IPS-18a (cell line): ENCODE measurements around the gene GIT1.
A peak's percentile ranks its signal among the peaks of the same experiment; 100 is the strongest.

ENCODE experiments used
- H3K27ac ChIP-seq: one replicate; pipeline ENCODE4 v1.5.1; 2013; ENCODE audit warnings: low read length
- H3K27me3 ChIP-seq: one replicate; pipeline ENCODE4 v1.6.1; 2013; ENCODE audit warnings: mild to moderate bottlenecking, low read length; ENCODE audit not compliant: control insufficient read depth, insufficient read depth
- H3K36me3 ChIP-seq: one replicate; pipeline ENCODE4 v1.6.1; 2013; ENCODE audit warnings: low read depth, low read length; ENCODE audit not compliant: control insufficient read depth
- H3K4me1 ChIP-seq: one replicate; pipeline ENCODE4 v1.6.1; 2013; ENCODE audit warnings: low read depth, low read length; ENCODE audit not compliant: control insufficient read depth
- H3K4me3 ChIP-seq: one replicate; pipeline ENCODE4 v1.5.1; 2013; ENCODE audit warnings: low read length
- H3K9ac ChIP-seq: one replicate; pipeline ENCODE4 v1.6.1; 2013; ENCODE audit warnings: mild to moderate bottlenecking, low read length, moderate library complexity
- H3K9me3 ChIP-seq: one replicate; pipeline ENCODE4 v1.6.1; 2013; ENCODE audit warnings: low read depth, low read length; ENCODE audit not compliant: control insufficient read depth

Gene GIT1

DNA sequence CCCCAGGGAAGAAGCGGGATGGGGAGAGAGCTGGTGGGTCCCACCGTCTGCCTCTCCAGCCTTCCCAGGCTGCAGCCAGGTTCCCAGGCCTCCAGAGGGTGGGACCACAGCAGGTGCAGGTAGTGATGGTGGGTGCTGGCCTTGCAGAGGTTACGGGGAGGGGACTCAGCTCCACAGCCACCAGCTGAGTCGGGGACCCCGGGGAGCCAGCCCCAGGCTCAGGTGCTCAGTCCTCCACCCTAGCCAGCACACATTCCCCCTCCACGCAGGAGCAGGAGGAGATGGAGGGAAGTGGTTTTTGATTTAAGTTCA lies 15.9 kb downstream of the GIT1 start:
- Histone ChIP-seq H3K4me3 (no peak overlapping the region), H3K27ac (no peak overlapping the region), H3K27me3 (peaks cover 19% of the 10 kb centered on the region), H3K9ac (no peak overlapping the region), H3K9me3 (no peaks in the 10 kb centered on the region), H3K36me3 (peaks cover 18% of the 10 kb centered on the region), H3K4me1 (peaks cover 3% of the 10 kb centered on the region)

DNA sequence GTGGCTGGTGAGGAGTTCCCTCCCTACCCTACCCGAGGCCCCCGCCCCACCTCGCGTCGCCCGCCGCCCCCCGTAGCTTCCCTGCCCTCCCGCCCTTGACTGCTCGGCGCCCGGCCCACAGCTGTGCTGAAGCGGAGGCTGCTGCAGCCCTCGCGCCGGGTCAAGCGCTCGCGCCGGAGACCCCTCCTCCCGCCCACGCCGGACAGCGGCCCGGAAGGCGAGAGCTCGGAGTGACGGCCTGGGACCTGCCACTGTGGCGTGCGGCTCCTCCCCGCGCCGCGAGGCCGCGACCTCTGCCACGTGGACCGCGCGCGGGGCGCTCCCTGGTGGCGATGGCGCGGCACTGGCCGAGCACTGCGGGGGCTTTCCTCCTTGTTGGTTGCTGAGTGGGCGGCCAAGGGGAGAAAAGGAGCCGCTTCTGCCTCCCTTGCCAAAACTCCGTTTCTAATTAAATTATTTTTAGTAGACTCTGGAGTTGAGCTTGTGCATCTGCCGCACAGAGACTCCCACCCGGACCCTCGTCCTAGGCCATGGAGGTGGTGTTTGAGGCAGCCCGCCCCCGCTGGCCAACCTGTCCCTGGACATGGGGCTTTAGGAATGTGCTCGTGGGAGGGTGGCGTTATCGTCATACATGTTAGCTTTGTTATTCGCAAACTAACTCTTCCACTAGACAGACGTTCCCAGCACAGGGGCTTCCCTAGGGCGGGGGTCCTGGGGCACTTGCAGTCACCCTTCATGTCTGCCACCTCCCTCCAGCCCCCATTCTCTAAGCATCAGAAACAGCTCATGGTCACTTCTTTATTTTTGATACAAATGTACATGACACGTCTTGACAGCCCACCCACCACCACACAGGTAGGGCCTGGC lies 16.5 kb downstream of the GIT1 start:
- Histone ChIP-seq H3K4me1 (peaks cover 3% of the 10 kb centered on the region), H3K27me3 (peaks cover 23% of the 10 kb centered on the region), H3K27ac (no peak overlapping the region), H3K9ac (no peak overlapping the region), H3K36me3 (peaks cover 18% of the 10 kb centered on the region), H3K9me3 (no peaks in the 10 kb centered on the region), H3K4me3 (no peak overlapping the region)

DNA sequence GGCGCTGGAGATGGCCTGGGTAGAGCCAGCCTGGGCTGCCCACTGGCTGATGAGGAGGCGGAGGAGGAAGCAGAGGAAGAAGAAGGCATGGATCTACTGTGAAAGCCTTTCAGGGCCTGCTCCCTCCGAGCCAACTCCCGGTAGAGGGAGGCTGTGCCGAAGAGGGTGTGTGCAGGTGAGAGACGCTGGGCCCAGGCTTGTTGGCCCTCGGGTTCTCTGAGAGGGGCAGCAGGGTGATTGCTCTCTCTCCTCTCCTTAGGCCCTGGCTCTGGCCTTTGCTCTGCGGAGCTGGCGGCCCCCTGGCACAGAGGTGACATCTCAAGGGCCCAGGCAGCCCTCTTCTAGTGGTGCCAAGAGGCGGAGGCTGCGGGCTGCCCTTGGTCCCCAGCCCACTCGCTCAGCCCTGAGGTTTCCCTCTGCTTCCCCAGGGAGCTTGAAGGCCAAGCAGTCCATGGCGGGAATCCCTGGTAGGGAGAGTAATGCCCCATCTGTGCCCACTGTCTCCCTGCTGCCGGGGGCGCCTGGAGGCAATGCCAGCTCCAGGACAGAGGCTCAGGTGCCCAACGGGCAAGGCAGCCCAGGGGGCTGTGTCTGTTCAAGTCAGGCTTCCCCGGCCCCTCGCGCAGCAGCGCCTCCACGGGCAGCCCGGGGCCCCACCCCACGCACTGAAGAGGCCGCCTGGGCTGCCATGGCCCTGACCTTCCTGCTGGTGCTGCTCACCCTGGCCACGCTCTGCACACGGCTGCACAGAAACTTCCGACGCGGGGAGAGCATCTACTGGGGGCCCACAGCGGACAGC lies 17.4 kb downstream of the GIT1 start:
- Histone ChIP-seq H3K9me3 (no peaks in the 10 kb centered on the region), H3K27ac (no peak overlapping the region), H3K27me3 (peaks cover 31% of the 10 kb centered on the region), H3K4me3 (no peak overlapping the region), H3K9ac (no peak overlapping the region), H3K36me3 (peaks cover 9% of the 10 kb centered on the region), H3K4me1 (peaks cover 3% of the 10 kb centered on the region)

DNA sequence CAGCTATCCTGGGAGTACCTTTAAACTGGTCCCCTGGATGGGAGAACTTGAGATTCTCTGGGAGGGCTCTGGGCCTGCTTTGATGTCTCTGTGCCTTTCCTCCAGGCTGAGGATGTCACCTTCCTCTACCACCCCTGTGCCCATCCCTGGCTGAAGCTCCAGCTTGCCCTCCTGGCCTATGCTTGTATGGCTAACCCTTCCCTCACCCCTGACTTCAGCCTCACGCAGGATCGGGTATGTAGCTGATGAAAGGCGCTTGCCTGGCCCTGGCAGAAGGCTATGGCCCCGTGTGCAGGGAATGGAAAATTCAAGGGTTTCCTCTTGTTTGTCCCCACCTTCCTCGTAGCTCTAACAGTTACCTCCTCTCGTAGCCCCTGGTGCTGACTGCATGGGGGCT lies 18.0 kb downstream of the GIT1 start:
- no peak overlapping the region for H3K9ac ChIP-seq
- H3K27ac ChIP-seq: no peak overlapping the region
- H3K4me3 ChIP-seq: no peak overlapping the region
- H3K4me1 ChIP-seq: peaks cover 3% of the 10 kb centered on the region
- H3K9me3 ChIP-seq: no peaks in the 10 kb centered on the region
- peaks cover 6% of the 10 kb centered on the region for H3K36me3 ChIP-seq
- peaks cover 36% of the 10 kb centered on the region for H3K27me3 ChIP-seq

DNA sequence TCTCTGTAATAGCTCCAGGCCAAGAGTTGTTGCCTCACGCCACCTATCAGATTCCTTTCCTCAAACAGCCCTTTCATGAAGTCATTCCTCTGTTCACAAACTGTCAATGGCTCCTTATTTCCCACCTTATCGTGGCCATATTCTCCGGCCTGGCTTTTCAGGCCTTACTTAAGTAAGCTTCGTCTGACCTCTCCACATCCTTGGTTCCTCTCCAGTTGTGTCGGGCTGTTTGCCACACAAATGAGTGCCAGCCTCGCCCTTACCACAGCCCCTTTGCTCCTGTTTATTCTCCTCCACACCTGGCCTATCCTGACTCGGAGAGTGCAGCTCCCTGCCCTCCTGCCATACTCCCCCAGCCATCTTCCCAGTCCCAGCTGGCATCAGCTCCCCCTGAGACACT lies 18.9 kb downstream of the GIT1 start:
- Histone ChIP-seq H3K27me3 (peaks cover 46% of the 10 kb centered on the region), H3K4me3 (no peak overlapping the region), H3K4me1 (peaks cover 7% of the 10 kb centered on the region), H3K9ac (no peak overlapping the region), H3K9me3 (no peaks in the 10 kb centered on the region), H3K36me3 (no peaks in the 10 kb centered on the region), H3K27ac (no peak overlapping the region)

DNA sequence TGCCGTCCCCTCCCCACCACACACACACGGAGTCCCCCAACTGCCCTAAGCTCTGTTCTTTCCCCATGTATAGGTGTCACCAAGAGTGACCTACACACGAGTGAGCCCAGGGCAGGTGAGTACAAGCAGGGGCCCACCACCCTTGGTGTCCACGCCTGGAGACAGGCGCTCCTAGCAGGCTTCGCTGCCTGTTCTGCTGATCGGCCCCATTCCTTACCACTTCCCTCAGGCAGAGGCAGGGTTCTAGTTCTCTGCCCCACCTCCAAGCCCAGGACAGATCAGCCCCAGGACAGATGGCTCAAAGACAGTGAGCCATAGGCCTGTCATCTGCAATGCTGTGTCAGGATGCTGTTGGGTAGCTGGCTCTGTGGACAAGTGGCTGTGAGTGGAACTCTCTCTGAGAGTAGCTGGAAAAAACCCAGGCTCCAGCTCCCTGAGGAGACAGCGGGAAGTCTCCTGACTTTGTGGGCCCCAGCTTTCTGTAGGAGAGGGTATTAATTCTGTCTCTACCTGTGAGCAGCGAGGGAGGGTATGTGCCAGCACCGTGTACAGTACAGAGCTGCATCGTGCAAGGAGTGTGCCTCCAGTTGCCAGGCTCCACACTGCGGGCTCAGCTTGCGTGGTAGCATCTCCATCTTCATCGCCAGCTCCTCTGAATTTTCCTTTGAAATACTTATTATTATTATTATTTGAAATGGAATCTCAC lies 20.1 kb downstream of the GIT1 start:
- H3K4me3 ChIP-seq: peak overlapping the region; percentile 78
- peak overlapping the region; percentile 58 for H3K9ac ChIP-seq
- H3K27ac ChIP-seq: no peak overlapping the region
- H3K36me3 ChIP-seq: no peaks in the 10 kb centered on the region
- H3K9me3 ChIP-seq: no peaks in the 10 kb centered on the region
- peaks cover 57% of the 10 kb centered on the region for H3K27me3 ChIP-seq
- H3K4me1 ChIP-seq: peaks cover 9% of the 10 kb centered on the region

DNA sequence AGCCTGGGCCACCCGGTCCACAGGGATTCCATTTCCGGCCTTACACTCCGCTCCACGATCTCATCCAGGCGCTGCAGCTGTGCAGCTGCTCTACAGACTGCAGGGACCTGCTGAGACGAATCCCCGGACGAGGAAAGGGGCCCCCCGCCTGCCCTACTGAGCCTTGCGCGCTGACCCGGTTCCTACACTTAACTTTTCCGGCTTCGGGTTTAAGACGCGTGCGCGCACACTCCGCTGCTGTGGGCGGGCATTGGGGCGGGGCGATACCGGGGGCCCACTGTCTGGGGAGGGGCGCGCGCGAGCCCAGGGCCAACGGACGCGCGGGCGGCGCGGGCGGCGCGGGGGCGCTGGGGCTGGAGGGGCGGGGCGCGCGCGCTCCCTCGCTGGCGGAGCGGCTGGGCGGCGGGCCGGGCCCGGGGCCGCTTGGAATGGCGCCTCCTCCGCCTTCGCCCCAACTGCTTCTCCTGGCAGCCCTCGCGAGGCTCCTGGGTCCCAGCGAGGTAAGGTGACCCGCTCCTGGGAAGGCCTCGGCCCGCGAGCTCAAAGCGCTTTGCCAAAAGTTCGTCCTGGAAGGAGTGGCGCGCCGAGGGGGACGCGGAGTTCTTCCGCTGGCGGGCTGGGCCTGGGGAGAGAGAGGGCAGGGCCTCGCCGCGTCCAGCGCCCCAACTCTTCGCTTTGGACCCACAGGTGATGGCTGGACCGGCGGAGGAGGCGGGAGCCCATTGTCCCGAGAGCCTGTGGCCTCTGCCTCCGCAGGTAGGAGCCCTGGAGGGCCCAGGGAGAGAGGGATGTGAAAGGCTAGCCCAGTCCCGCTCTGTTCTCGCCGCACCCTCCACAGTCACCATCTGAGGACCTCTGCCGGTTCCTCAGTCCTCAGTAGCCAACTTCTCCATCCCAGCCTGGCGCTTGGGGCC lies 20.9 kb downstream of the GIT1 start, which contains the start of gene TP53I13:
Gene TP53I13 (plus strand): TSS at position 371 of the 914 bp plus-strand sequence. CDS start 58 bp downstream, at position 429.
- no peak within 1 kb of the TSS for H3K27ac ChIP-seq
- peaks cover 63% of the 10 kb centered on the region for H3K27me3 ChIP-seq
- H3K4me1 ChIP-seq: peaks cover 9% of the 10 kb centered on the region
- peak within 1 kb of the TSS; percentile 78 for H3K4me3 ChIP-seq
- no peaks in the 10 kb centered on the region for H3K36me3 ChIP-seq
- H3K9me3 ChIP-seq: no peaks in the 10 kb centered on the region
- H3K9ac ChIP-seq: peak within 1 kb of the TSS; percentile 58

DNA sequence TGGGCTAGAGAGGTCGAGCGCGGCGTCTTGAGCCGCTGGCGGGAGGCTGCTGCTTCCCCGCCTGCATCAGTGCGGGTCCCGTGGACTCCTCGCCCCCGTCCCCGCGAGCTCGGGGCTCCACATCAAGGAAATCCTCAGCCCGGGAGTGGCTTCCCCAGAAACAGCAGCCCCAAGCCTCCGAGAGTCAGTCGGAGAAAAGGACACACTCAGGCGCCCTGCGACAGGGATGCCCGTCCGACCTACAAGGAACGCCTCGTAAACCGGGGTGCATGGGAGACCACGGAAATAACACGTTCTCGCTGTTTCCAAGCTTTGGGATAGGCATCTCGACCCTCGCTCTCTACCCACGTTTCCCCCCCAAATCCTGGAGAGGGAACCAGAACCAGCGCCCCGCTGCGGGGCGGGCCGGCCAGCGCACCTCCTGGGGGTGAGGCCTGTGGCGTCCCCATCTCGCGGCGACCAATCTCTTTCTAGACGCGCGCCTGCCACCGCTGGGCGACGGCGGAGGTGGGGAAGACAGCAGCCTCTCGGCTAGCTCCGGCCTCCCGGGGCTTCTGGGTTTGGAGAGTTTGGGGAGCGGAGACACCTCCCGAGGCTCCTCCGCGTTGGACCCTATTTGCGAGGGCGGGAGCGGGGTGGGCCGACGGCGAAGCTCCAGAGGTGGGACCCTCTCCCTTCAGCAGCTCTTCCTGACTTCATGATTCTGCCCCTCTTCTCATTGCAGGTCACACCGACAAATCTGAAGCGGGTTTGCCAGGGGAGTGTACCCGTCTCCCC lies 21.7 kb downstream of the GIT1 start:
- Histone ChIP-seq H3K4me1 (peaks cover 9% of the 10 kb centered on the region), H3K27ac (no peak overlapping the region), H3K4me3 (peak overlapping the region; percentile 75), H3K9me3 (no peaks in the 10 kb centered on the region), H3K9ac (peak overlapping the region; percentile 48), H3K27me3 (peaks cover 63% of the 10 kb centered on the region), H3K36me3 (no peaks in the 10 kb centered on the region)

DNA sequence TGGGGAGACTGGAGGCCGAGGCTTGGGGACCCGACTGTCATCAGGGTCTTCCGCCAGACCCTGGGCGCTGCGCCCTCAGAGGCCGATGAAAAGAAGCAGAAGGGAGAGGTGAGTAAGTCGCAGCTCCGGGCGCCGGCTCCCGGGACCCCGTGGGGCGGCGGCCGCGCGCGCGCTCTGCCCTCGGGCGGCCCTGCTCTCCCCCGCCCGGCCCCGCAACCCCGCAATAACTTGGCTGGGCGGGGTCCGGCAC lies 22.2 kb downstream of the GIT1 start:
- Histone ChIP-seq H3K4me3 (peak overlapping the region; percentile 75), H3K27ac (no peak overlapping the region), H3K27me3 (peaks cover 61% of the 10 kb centered on the region), H3K9me3 (no peaks in the 10 kb centered on the region), H3K36me3 (no peaks in the 10 kb centered on the region), H3K9ac (no peak overlapping the region), H3K4me1 (peaks cover 9% of the 10 kb centered on the region)

DNA sequence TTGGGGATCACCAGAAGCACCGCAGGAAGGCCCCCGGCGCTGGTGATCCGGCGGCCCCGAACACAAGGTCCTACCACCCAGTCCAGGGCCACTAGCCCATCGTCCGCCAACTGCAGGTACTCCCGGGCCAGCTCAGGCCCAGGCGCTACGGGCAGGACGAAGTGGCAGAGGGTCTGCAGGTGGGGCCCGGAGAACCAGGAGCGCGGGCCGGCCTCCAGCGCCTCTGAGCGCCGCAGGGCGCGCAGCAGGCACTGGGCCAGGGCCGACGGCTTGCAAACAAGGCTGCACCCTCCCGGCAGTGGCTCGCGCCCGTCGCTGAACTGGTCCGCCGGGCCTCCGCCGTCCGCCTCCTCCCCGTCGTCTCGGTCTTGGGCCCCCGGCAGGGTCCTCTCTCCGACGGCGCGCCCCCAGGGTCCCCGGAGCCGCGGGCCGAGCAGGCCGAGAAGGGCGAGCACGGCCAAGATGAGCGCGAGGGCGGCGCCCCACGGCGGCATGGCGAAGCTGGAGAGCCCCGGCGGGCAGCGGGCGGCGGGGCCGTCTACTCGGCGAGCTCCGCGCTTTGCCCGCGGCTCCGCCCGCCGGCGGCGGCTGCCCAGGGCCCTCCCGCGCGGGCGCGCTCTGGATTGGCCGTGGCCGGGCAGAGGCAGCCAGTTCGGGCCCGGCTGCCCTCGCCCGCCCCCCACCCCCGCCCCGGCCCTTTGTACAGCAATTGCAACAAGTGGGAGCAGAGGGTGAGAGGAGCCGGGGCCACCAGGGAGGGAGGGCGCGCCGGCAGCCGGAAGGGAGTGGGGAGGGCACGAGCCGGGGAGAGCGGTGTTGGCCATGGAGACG lies 22.8 kb downstream of the GIT1 start, which contains the start of gene ABHD15:
Gene ABHD15 (minus strand): TSS at position 565 of the 831 bp plus-strand sequence. CDS start 71 bp downstream, at position 494.
- Histone ChIP-seq H3K9ac (no peak within 1 kb of the TSS), H3K27ac (no peak within 1 kb of the TSS), H3K4me3 (peak within 1 kb of the TSS; percentile 75), H3K27me3 (peaks cover 56% of the 10 kb centered on the region), H3K4me1 (peaks cover 9% of the 10 kb centered on the region), H3K36me3 (no peaks in the 10 kb centered on the region), H3K9me3 (no peaks in the 10 kb centered on the region)
